Endothelial cell of umbilical vein (primary cell): Measurements from ENCODE around the gene OR12D2. TPM values are rescaled to one million over a fixed set of nuclear protein-coding genes. Genes with fewer than 3 reads are reported as not detected.

Experiments used
- BruUV-seq: library from RNA; stranded (reverse); fragments of 400-500 nt; replicated peaks from 2 replicates; lab custom pipeline; 2021; lab: Mats Ljungman, UMichigan
- CTCF ChIA-PET: fragments of 300-600, 350-600 bp; sonication (Branson Sonifier 250); formaldehyde crosslinking; loops from one replicate; lab custom pipeline; 2021; ENCODE audit warnings: antibody characterized with exemption, inconsistent platforms; lab: Charles Lee
- POLR2A ChIA-PET: fragments of 300-600, 350-600 bp; sonication (Branson Sonifier 250); formaldehyde crosslinking; loops from one replicate; lab custom pipeline; 2021; ENCODE audit warnings: antibody characterized with exemption, inconsistent platforms; lab: Charles Lee
- DNase-seq: peaks from one replicate; pipeline ENCODE4 v3.0.0-alpha.2; 2011; ENCODE audit warnings: low read depth, low spot score
- FAIRE-seq: peaks from 2 replicates; lab custom pipeline; 2011; peaks lifted over from hg19 to GRCh38; lab: Jason Lieb, UNC
- H2AFZ ChIP-seq: 2 replicates; pipeline ENCODE4 v1.6.0; 2012; ENCODE audit warnings: low read depth, low read length, control low read depth, inconsistent platforms
- H3K27ac ChIP-seq: 2 replicates; pipeline ENCODE4 v1.5.1; 2011; ENCODE audit warnings: low read depth, mild to moderate bottlenecking, control low read depth, low read length, moderate library complexity; ENCODE audit not compliant: insufficient read depth
- H3K27me3 ChIP-seq, 2 experiments: 2 replicates each; pipeline versions ENCODE4 v1.6.0 to v1.6.1; 2011; ENCODE audit warnings: low read length in 2 of 2, mixed read lengths in 1 of 2; ENCODE audit not compliant: control insufficient read depth in 2 of 2, insufficient read depth in 2 of 2
- H3K36me3 ChIP-seq, 2 experiments: 2 replicates in 1 of 2; 3 replicates in 1 of 2; pipeline ENCODE4 v1.5.1; 2011; ENCODE audit warnings: low read length in 2 of 2, mild to moderate bottlenecking in 1 of 2, moderate library complexity in 1 of 2; ENCODE audit not compliant: control insufficient read depth in 2 of 2, insufficient read depth in 2 of 2; ENCODE audit errors: extremely low read depth in 1 of 2
- H3K4me1 ChIP-seq: 3 replicates; pipeline ENCODE4 v1.5.1; 2011; ENCODE audit warnings: mild to moderate bottlenecking, low read length; ENCODE audit not compliant: control insufficient read depth, insufficient read depth; ENCODE audit errors: extremely low read depth
- H3K4me2 ChIP-seq: 2 replicates; pipeline ENCODE4 v1.6.1; 2011; ENCODE audit warnings: low read length, control low read depth, mixed read lengths; ENCODE audit not compliant: insufficient read depth
- H3K4me3 ChIP-seq, 3 experiments: fragments of 200-600 bp in 1 of 3; sonication (generic), shearing (Covaris generic) in 1 of 3; replicated peaks in 1 of 3; 2 replicates each; pipeline ENCODE4 v1.5.1; 2011 to 2016; ENCODE audit warnings: control low read depth in 3 of 3, low read length in 3 of 3, mild to moderate bottlenecking in 2 of 3, inconsistent platforms in 1 of 3, low read depth in 1 of 3, moderate library complexity in 1 of 3; ENCODE audit not compliant: insufficient read depth in 1 of 3
- H3K79me2 ChIP-seq: 2 replicates; pipeline ENCODE4 v1.6.0; 2012; ENCODE audit warnings: low read length, inconsistent platforms; ENCODE audit not compliant: control insufficient read depth, insufficient read depth
- H3K9ac ChIP-seq: replicated peaks from 2 replicates; pipeline ENCODE3; 2011; ENCODE audit warnings: low read length, control low read depth; ENCODE audit not compliant: insufficient read depth; ENCODE audit errors: extremely low read depth
- H3K9me1 ChIP-seq: replicated peaks from 3 replicates; pipeline ENCODE4 v1.6.0; 2011; ENCODE audit warnings: mild to moderate bottlenecking, low read length; ENCODE audit not compliant: control insufficient read depth, insufficient read depth; ENCODE audit errors: extremely low read depth
- H3K9me3 ChIP-seq: replicated peaks from 2 replicates; pipeline ENCODE4 v1.5.1; 2012; ENCODE audit warnings: low read length, inconsistent platforms; ENCODE audit not compliant: control insufficient read depth, insufficient read depth
- H4K20me1 ChIP-seq: replicated peaks from 2 replicates; pipeline ENCODE3; 2011; ENCODE audit warnings: mild to moderate bottlenecking, low read length; ENCODE audit not compliant: control insufficient read depth, insufficient read depth; ENCODE audit errors: extremely low read depth
- EZH2 ChIP-seq: IDR thresholded peaks from 2 replicates; pipeline ENCODE4 v1.6.1; 2012; ENCODE audit warnings: borderline replicate concordance, low read depth, mild to moderate bottlenecking, moderate library complexity, low read length, inconsistent platforms; ENCODE audit not compliant: severe bottlenecking
- FOS ChIP-seq: IDR thresholded peaks from 2 replicates; pipeline ENCODE4 v1.6.1; 2011; ENCODE audit warnings: mild to moderate bottlenecking, low read length, moderate library complexity, borderline replicate concordance; ENCODE audit not compliant: insufficient read depth
- GATA2 ChIP-seq: IDR thresholded peaks from 2 replicates; pipeline ENCODE4 v1.7.0; 2011; ENCODE audit warnings: low read depth, mild to moderate bottlenecking, moderate library complexity, mixed read lengths, low read length; ENCODE audit not compliant: insufficient read length, insufficient read depth
- JUN ChIP-seq: IDR thresholded peaks from 2 replicates; pipeline ENCODE4 v1.6.1; 2011; ENCODE audit warnings: borderline replicate concordance, low read depth; ENCODE audit not compliant: insufficient read length, insufficient read depth
- MYC ChIP-seq: IDR thresholded peaks from one replicate; pipeline ENCODE4 v1.6.1; 2011; ENCODE audit warnings: mild to moderate bottlenecking, low read depth, low read length
- POLR2A ChIP-seq: IDR thresholded peaks from 2 replicates; pipeline ENCODE4 v1.6.1; 2012; ENCODE audit warnings: low read depth, mild to moderate bottlenecking, control low read depth, low read length
- POLR2AphosphoS5 ChIP-seq: IDR thresholded peaks from 2 replicates; pipeline ENCODE4 v1.6.1; 2012; ENCODE audit warnings: low read depth, mild to moderate bottlenecking, control low read depth, low read length, moderate library complexity; ENCODE audit not compliant: insufficient read depth
- dilution Hi-C: fragments of 300-500 bp; cut with MboI; formaldehyde crosslinking; loops from one replicate; pipeline ENCODE4 v1.15.0; 2019; ENCODE audit warnings: low sequenced_read_pairs; ENCODE audit not compliant: extremely low pct_ligation_motif_present
- intact Hi-C: fragments of 100-400 bp; cut with micrococcal nuclease; formaldehyde crosslinking; loops from one replicate; pipeline ENCODE4 v1.10.0; 2022
- polyA plus RNA-seq, 4 experiments: library from polyadenylated mRNA; depleted of rRNA in 3 of 4; stranded (reverse) in 3 of 4; unstranded in 1 of 4; fragments of >200 nt; gene quantifications; 2 replicates each; pipeline versions ENCODE4 v1.2.1 to v1.2.3, GENCODE V29; 2011 to 2012; ENCODE audit warnings: missing spikeins in 1 of 4
- total RNA-seq: library from RNA; stranded (reverse); gene quantifications from 2 replicates; pipeline ENCODE4 v1.2.3, GENCODE V29; 2021
- TF ChIP-seq, protein P1 (sequence below), 2 donors: IDR thresholded peaks; 1 replicate in 1 of 2; 2 replicates in 1 of 2; pipeline ENCODE4 v1.5.1; 2011; ENCODE audit warnings: low read length in 2 of 2, mild to moderate bottlenecking in 2 of 2, moderate library complexity in 2 of 2, control low read depth in 1 of 2, inconsistent platforms in 1 of 2, low read depth in 1 of 2; ENCODE audit not compliant: insufficient read depth in 1 of 2; ENCODE audit errors: extremely low read depth in 1 of 2
- TF ChIP-seq, protein P2 (sequence below): IDR thresholded peaks from 2 replicates; pipeline ENCODE4 v1.6.1; 2011; ENCODE audit not compliant: insufficient read depth, insufficient read length

OR12D2 gene
- total and polyA plus RNA-seq, 2 donors (not counting 3 experiments of a cell fraction or from before 2014, with no cell fraction given) = not detected

DNA sequence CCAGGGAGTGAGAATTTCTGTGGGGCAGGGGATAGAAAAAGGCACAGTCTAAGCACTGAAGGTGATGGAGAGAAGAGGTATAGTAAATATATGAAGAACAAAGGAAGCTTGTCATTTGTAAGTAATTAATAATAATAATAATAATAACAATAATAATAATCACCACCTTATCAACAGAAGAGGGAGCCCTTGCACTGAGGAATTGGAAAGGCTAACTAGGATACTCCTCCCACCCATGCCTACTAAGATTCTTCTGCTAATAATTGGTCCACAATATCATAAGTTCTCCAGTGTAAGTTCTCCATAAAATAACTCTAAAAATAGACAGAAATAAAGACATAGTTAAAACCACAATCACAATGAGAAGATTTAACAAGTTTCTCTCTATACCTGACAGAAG is 19.4 kb upstream of the OR12D2 start:
- Histone ChIP-seq H3K9me3 (no peaks in the 10 kb centered on the region), H3K27ac (no peak overlapping the region), H3K9me1 (no peaks in the 10 kb centered on the region), H3K36me3 (no peaks in the 10 kb centered on the region), H3K4me2 (no peak overlapping the region), H3K79me2 (no peaks in the 10 kb centered on the region), H3K27me3 (no peaks in the 10 kb centered on the region), H2AFZ (no peak overlapping the region), H4K20me1 (no peaks in the 10 kb centered on the region), H3K4me1 (no peaks in the 10 kb centered on the region), H3K4me3 (no peak overlapping the region), H3K9ac (no peak overlapping the region)
- dilution Hi-C loops (no loop called here), intact Hi-C loops (no loop called here)
- FAIRE-seq = no peak
- TF ChIP-seq POLR2AphosphoS5 (no peak), EZH2 (no peak), GATA2 (no peak), FOS (no peak), MYC (no peak), POLR2A (no peak), JUN (no peak)
- TF ChIP-seq, protein P1, sequence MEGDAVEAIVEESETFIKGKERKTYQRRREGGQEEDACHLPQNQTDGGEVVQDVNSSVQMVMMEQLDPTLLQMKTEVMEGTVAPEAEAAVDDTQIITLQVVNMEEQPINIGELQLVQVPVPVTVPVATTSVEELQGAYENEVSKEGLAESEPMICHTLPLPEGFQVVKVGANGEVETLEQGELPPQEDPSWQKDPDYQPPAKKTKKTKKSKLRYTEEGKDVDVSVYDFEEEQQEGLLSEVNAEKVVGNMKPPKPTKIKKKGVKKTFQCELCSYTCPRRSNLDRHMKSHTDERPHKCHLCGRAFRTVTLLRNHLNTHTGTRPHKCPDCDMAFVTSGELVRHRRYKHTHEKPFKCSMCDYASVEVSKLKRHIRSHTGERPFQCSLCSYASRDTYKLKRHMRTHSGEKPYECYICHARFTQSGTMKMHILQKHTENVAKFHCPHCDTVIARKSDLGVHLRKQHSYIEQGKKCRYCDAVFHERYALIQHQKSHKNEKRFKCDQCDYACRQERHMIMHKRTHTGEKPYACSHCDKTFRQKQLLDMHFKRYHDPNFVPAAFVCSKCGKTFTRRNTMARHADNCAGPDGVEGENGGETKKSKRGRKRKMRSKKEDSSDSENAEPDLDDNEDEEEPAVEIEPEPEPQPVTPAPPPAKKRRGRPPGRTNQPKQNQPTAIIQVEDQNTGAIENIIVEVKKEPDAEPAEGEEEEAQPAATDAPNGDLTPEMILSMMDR (IDR thresholded peaks at IDR 0.05; ENCODE audit: extremely low read depth in 1 of 2, insufficient read depth in 1 of 2, low read depth in 1 of 2, low read length in 2 of 2) = no peak
- TF ChIP-seq, protein P2, sequence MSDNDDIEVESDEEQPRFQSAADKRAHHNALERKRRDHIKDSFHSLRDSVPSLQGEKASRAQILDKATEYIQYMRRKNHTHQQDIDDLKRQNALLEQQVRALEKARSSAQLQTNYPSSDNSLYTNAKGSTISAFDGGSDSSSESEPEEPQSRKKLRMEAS = no peak
- CTCF ChIA-PET = interaction anchor here (1.1 to 1.5 kb wide), 2 partner anchors 214 to 278 kb away, joined by 4 read pairs; no protein-coding TSS in a partner anchor
- no TSS peak for BruUV-seq
- POLR2A ChIA-PET = no interaction called here
- DNase-seq = peak; percentile 14
